HG03064 (cell line): ENCODE results near the gene OCIAD2.
"Not testable (repeated sequence)": the region's sequence is repeated elsewhere in the genome, so short reads cannot be mapped to it uniquely, and the experiment has no call there.

Experiments used
- ATAC-seq: cut with Tn5 transposase; IDR thresholded peaks from one replicate; pipeline ENCODE4 v1.9.1; 2021; ENCODE audit warnings: low read depth; ENCODE audit not compliant: unreplicated experiment

Gene OCIAD2, protein sequence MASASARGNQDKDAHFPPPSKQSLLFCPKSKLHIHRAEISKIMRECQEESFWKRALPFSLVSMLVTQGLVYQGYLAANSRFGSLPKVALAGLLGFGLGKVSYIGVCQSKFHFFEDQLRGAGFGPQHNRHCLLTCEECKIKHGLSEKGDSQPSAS

DNA sequence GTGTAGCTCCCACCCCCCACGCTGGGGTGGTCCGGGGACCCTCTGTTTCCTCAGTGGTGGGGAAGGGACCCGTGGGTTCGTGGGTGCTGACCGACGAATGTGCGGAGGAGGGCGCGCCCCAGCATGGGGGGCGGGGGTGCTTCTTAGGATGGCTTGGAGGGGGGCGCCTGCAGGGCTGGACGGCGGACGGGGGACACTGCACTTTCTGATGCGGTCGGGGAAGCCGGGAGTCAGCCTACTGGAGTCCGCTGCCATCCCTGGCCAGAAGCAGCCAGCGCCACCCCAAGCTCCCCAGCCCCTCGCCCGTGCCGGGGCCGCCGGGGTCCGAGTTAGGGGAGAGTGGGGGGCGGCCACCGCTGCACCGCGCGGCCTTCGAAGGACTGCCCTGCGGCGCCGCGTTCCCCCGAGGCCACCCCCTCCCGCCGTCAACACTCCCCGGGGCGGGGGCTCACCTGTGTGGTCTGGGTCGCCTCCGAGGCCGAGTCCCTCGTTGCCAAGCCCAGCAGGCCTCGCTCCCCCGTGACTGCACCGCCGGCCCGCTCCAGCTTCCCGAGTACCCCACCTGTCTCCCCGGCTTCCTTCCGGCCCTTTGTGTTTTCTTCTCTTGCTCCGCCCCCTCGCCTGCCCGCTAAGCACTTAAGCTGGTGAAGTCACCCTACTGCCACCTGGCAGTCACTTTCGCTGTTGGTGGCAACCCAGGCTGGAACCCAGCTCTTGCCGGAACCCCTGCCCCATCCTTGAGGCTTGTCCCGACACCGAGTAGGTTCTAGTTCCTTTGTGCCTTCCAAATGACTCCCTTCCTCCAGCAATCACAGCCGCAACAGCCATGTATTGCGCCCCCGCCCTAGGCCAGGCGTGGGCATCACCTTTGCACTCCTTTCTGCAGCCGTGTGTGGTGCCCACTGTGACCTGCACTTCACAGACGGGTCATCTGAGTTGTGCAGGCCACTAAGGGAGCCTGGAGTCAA, at the start of gene OCIAD2:
Gene OCIAD2, minus strand, starts transcription at position 569 of the 968 bp plus-strand sequence. CDS start 2,225 bp downstream, outside the sequence.
- peak; percentile 94 for ATAC-seq

GRCh38 chr4:48954314-48954713, 47.7 kb upstream of the OCIAD2 start:
- ATAC-seq = no peak

DNA sequence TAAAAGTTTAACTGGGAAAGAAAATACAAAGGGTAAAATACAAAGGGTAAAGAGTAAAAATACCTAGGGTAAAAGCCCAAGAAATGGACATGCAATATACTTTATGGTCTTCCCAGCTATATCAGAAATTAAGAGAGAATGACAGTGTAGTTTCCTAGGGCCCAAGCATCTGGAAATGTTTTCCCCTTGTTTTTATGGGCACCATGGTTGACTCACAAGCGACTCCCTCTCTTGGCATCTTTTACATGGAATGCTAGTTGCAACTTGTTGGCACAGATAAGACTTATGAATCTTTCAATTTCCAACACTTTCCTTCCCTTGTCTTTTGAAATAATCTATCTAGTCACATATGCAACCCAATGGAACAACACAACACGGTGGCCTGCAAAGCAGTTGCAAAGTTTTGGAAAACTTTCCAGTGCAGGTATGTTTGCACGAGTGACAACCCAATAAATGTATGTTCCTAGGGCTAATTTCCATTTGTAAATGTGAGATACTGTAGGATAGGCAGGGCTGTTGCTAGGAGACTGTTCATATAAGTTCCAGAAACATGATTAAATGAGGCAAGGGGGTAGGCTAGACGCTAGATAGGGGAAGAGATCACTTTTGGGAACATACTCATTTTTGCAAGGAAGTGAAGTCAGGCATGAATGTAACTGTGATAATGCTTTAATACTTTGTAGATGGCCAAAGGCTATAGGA, 43.1 kb upstream of the OCIAD2 start:
- ATAC-seq = no peak

- no peak for ATAC-seq
Measured at GRCh38 chr4:48949086-48949485, 42.5 kb upstream of the OCIAD2 start.

GRCh38 chr4:48947731-48948130, 41.2 kb upstream of the OCIAD2 start:
- ATAC-seq = no peak

GRCh38 chr4:48945981-48946380, 39.4 kb upstream of the OCIAD2 start:
- no peak for ATAC-seq

DNA sequence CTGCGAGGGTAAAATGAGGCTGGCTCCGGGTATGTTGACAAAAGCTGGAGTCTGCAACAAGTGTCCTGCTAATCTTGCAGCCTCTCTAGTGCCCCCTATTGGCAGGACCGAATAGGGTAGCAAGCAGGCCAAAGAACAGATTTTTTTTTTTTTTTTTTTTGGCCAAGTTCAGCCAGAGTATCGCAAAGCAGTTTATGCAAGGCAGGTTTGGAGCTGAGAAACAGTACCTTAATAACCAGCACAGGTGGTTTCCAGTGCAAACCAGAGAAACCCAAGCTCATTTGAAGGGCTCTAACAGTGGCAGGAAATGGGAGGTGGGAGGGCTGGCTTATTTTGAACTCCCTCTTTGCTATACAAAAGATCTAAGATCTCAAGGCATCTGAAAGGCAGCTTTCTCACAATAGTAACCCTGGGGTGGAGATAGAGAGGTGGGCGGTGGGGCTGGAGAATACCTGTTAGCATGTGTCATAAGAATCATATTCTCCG, 38.2 kb upstream of the OCIAD2 start:
- no peak for ATAC-seq

DNA sequence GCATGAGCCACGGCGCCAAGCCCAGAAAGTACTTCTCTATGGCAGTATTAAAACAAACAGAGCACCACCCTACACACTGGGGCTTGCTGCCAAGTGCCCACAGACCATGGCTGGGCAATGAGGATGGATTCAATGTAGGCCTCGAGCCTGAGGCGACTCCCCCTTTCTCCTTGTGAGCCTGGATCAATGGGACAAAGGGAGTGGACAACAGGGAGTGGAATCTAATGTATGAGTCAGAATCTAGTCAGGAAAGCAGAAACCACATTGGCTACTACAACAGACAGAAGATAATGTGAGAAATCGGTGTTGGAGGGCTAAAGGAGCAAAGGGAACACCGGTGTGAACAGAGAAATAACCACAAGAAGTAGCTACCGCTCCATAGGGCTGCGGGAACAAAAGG, 37.7 kb upstream of the OCIAD2 start:
- no peak for ATAC-seq

DNA sequence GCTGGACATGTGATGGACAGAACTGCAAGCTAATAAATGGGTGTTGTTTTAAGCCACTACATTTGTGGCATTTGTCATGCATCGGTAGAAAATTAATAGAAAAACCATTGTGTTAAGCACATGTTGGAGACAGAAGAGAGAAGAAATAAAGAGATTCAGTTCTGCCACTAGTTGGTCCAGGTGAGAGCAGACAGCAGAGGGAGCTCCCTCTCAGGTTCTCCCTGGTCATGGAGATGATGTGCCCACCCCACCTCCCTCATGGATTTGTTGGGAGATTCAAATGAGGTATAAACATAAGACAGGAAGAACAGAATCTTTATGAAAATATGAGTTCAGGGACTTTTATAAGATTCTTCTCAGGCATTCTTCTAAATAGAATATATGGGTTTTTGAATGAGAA, 36.8 kb upstream of the OCIAD2 start:
- ATAC-seq = no peak

DNA sequence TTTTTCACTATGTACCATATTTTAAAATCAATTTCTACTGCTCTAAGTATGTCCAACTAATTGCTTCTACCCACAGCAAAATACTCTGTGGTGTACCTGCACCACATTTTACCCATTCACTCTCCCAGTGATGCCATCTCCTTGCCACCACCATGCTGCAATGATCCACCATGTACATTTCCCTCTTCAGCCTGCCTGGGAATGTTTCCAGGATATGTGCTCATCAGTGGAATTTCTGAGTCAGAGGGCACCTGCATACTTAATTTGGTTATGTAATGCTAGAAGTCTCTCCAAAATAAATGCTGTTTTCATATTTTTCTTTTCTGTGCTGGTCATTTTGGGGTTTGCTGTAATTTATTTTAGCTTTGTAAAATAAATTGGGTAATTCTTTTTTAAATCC, 33.2 kb upstream of the OCIAD2 start:
- ATAC-seq = no peak

GRCh38 chr4:48938831-48939230, 32.3 kb upstream of the OCIAD2 start:
- ATAC-seq = no peak

DNA sequence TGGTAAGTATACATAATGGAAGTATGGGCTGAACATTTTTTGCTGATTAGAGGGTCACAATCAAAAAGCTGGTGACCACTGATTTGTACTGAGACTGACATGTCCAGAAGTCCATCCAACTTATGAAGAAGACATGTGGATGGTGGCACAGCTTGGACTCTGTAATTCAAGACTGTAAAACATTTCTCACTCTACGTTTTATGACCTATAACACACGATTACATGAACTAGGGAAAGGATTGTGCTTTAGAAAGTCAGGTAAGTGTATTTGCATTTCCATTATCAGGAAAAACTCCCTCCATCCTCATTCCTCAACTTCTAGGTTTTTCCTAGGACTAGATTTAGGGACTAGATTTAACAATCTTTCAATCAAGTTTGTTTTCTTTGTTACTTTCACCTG, 30.5 kb upstream of the OCIAD2 start:
- no peak for ATAC-seq

DNA sequence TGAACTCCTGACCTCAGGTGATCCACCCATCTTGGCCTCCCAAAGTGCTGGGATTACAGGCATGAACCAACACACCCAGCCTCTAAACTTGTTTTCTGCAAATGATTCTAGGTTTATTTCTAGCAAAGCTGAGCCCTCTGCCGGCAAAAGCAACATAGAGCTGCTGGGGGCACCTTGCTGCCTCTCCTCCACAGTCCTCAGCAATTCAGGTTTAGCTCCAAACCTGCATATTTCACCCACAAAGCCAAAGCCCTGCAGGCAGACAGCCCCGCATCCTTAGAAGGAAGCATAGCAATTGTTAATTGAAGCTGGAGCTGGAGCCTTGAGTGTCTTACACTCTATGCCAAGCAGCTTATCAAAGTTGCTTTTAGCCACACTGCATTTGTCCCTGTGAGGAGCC, 24.9 kb upstream of the OCIAD2 start:
- ATAC-seq = no peak

GRCh38 chr4:48930654-48931053, 24.1 kb upstream of the OCIAD2 start:
- ATAC-seq = no peak

DNA sequence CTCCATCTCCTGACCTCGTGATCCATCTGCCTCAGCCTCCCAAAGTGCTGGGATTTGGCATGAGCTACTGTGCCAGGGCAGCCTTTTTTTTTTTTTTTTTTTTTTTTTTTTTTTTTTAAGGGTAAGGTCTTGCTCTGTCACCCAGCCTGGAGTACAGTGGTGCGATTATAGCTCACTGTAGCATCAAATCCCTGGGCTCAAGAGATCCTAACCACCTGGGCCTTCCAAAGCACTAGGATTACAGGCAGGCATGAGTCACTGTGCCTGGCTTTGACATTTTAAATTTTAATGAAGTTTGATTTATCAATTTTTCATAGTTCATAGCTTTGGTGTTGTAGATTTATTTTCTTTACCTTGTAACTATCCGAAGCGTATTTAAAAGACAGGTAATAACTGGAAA, 17.8 kb upstream of the OCIAD2 start:
- no peak for ATAC-seq

DNA sequence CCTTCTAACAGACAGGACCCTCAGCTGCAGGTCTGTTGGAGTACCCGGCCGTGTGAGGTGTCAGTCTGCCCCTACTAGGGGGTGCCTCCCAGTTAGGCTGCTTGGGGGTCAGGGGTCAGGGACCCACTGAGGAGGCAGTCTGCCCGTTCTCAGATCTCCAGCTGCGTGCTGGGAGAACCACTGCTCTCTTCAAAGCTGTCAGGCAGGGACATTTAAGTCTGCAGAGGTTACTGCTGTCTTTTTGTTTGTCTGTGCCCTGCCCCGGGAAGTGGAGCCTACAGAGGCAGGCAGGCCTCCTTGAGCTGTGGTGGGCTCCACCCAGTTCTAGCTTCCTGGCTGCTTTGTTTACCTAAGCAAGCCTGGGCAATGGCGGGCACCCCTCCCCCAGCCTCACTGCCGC, 16.5 kb upstream of the OCIAD2 start:
- ATAC-seq = not testable (repeated sequence)

GRCh38 chr4:48914311-48914710, 7.7 kb upstream of the OCIAD2 start:
- no peak for ATAC-seq

- ATAC-seq = no peak
Measured at GRCh38 chr4:48913346-48913745, 6.8 kb upstream of the OCIAD2 start.

DNA sequence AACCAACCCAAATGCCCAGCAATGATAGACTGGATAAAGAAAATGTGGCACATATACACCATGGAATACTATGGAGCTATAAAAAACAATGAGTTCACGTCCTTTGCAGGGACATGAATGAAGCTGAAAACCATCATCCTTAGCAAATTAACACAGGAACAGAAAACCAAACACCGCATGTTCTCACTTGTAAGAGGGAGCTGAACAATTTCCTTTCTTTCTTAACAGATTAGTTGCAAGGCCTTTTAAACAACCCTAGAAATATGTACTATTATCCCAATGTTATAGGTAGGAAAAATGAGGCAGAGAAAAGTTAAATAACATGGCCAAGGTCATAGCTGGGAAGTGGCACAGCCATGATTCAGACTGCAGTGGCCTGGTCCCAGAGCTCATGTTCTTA, 5.8 kb upstream of the OCIAD2 start:
- ATAC-seq = no peak

- ATAC-seq = no peak
Measured at GRCh38 chr4:48910511-48910910, 3.9 kb upstream of the OCIAD2 start.

DNA sequence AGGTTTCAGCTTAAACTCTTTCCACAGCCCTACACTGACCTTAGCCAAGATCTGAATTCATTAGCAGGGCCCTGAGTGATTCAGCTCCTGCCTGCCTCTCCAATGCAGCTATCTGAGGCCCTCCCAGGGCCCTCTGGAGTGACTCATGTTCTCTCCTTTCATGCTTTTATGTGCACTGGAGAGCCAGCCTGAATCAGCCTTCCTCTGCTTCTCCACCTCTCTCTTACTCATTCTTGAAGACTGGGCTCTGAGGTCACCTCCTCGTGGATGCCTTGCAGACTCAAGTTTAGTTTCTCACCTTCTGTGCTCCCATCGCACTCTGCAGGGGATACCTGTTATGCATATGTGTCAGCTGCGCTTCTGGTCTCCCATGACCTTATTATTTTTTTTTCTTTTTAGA, 3.1 kb upstream of the OCIAD2 start:
- no peak for ATAC-seq
